Hepatocyte (in vitro differentiated cells): ENCODE measurements around the gene ATXN2. TPM values are rescaled to one million over a fixed set of nuclear protein-coding genes. Genes with fewer than 3 reads are reported as not detected.

Experiments used
- DNase-seq: peaks from one replicate; pipeline ENCODE4 v3.0.0-alpha.2; 2016; ENCODE audit warnings: low spot score
- H2AFZ ChIP-seq: fragments of 200-600 bp; sonication (generic); 2 replicates; pipeline ENCODE4 v1.6.0; 2016; ENCODE audit warnings: antibody characterized with exemption, mild to moderate bottlenecking
- H3K27ac ChIP-seq: fragments of 200-600 bp; sonication (generic); 2 replicates; pipeline ENCODE4 v1.5.1; 2016; ENCODE audit warnings: mild to moderate bottlenecking
- H3K27me3 ChIP-seq: fragments of 200-600 bp; sonication (generic); 2 replicates; pipeline ENCODE4 v1.6.1; 2016
- H3K36me3 ChIP-seq: fragments of 200-600 bp; sonication (generic); replicated peaks from 2 replicates; pipeline ENCODE4 v1.5.1; 2016; ENCODE audit warnings: low read depth; ENCODE audit not compliant: insufficient read depth
- H3K4me1 ChIP-seq: fragments of 200-600 bp; sonication (generic); 2 replicates; pipeline ENCODE4 v1.5.1; 2016; ENCODE audit warnings: mild to moderate bottlenecking, moderate library complexity; ENCODE audit not compliant: insufficient read depth
- H3K4me2 ChIP-seq: fragments of 200-600 bp; sonication (generic); 2 replicates; pipeline ENCODE4 v1.6.0; 2016
- H3K4me3 ChIP-seq: fragments of 200-600 bp; sonication (generic); 2 replicates; pipeline ENCODE4 v1.5.1; 2016; ENCODE audit warnings: mild to moderate bottlenecking
- H3K79me2 ChIP-seq: fragments of 200-600 bp; sonication (generic); 2 replicates; pipeline ENCODE4 v1.6.0; 2017; ENCODE audit warnings: mild to moderate bottlenecking
- H3K9me2 ChIP-seq: fragments of 200-600 bp; sonication (generic); replicated peaks from 2 replicates; pipeline ENCODE4 v1.6.0; 2017; ENCODE audit warnings: mild to moderate bottlenecking; ENCODE audit not compliant: insufficient read depth
- H3K9me3 ChIP-seq: fragments of 200-600 bp; sonication (generic); 2 replicates; pipeline ENCODE4 v1.5.1; 2016; ENCODE audit warnings: low read depth, mild to moderate bottlenecking
- H4K20me1 ChIP-seq: fragments of 200-600 bp; sonication (generic); 2 replicates; pipeline ENCODE4 v1.6.0; 2016; ENCODE audit warnings: mild to moderate bottlenecking; ENCODE audit not compliant: insufficient read depth, poor library complexity, severe bottlenecking
- EZH2 ChIP-seq: fragments of 200-600 bp; sonication (generic); IDR thresholded peaks from 2 replicates; pipeline ENCODE4 v1.6.1; 2016; ENCODE audit warnings: antibody characterized with exemption, mild to moderate bottlenecking, borderline replicate concordance
- EZH2phosphoT487 ChIP-seq: fragments of 200-600 bp; sonication (generic); IDR thresholded peaks from one replicate; pipeline ENCODE4 v1.6.1; 2018; ENCODE audit warnings: antibody characterized with exemption, mild to moderate bottlenecking, low read depth, moderate library complexity; ENCODE audit not compliant: unreplicated experiment, severe bottlenecking
- WGBS: methylation state at CpG from one replicate; pipeline ENCODE4 v1.1.6; 2016; ENCODE audit warnings: low lambda C conversion rate; ENCODE audit errors: missing lambda C conversion rate; 5-methylcytosine and 5-hydroxymethylcytosine counted together
- polyA plus RNA-seq: library from polyadenylated mRNA; unstranded; fragments of >200 nt; fragmentation: Nextera tagmentation; extraction: Ambion mirVana; gene quantifications from 2 replicates; pipeline ENCODE4 v1.2.1, GENCODE V29; 2016
- total RNA-seq: library from RNA; depleted of rRNA; stranded (reverse); fragments of >200 nt; gene quantifications from 2 replicates; pipeline ENCODE4 v1.2.3, GENCODE V29; 2014
- TF ChIP-seq, protein P1 (sequence below): fragments of 200-600 bp; sonication (generic); IDR thresholded peaks from 2 replicates; pipeline ENCODE4 v1.5.1; 2016; ENCODE audit warnings: antibody characterized with exemption, mild to moderate bottlenecking; ENCODE audit not compliant: poor library complexity

ATXN2 gene
- total and polyA plus RNA-seq, 2 experiments from 2014 or later, result 36.9 to 47.9 TPM

DNA sequence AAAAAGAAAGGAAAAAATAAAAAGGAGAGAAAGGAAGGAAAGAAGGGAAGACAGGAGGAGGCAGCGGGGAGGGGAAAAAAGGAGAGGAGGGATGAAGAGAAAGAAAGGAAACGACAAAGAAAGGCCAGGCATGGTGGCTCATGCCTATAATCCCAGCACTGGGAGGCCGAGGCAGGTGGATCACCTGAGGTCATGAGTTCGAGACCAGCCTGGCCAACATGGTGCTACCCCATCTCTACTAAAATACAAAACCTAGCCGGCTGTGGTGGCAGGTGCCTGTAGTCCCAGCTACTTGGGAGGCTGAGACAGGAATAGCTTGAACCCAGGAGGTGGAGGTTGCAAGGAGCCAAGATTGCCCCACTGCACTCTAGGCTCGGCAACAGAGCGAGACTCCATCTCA, 18.4 kb downstream of the ATXN2 start:
- no peaks in the 10 kb centered on the region for H3K36me3 ChIP-seq
- peaks cover 100% of the 10 kb centered on the region for H3K79me2 ChIP-seq
- 94% methylated on average over 5 of the region's 7 CpGs for WGBS
- TF ChIP-seq, protein P1, sequence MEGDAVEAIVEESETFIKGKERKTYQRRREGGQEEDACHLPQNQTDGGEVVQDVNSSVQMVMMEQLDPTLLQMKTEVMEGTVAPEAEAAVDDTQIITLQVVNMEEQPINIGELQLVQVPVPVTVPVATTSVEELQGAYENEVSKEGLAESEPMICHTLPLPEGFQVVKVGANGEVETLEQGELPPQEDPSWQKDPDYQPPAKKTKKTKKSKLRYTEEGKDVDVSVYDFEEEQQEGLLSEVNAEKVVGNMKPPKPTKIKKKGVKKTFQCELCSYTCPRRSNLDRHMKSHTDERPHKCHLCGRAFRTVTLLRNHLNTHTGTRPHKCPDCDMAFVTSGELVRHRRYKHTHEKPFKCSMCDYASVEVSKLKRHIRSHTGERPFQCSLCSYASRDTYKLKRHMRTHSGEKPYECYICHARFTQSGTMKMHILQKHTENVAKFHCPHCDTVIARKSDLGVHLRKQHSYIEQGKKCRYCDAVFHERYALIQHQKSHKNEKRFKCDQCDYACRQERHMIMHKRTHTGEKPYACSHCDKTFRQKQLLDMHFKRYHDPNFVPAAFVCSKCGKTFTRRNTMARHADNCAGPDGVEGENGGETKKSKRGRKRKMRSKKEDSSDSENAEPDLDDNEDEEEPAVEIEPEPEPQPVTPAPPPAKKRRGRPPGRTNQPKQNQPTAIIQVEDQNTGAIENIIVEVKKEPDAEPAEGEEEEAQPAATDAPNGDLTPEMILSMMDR, result no peak
- TF ChIP-seq EZH2phosphoT487, result no peak
- no peak for TF ChIP-seq EZH2
- no peaks in the 10 kb centered on the region for H3K27me3 ChIP-seq
- H3K4me1 ChIP-seq, result peaks cover 9% of the 10 kb centered on the region
- no peak overlapping the region for H2AFZ ChIP-seq
- H3K9me2 ChIP-seq, result no peaks in the 10 kb centered on the region
- peaks cover 89% of the 10 kb centered on the region for H4K20me1 ChIP-seq
- no peak overlapping the region for H3K27ac ChIP-seq
- no peak overlapping the region for H3K4me2 ChIP-seq
- no peak for DNase-seq
- no peaks in the 10 kb centered on the region for H3K9me3 ChIP-seq
- no peak overlapping the region for H3K4me3 ChIP-seq

DNA sequence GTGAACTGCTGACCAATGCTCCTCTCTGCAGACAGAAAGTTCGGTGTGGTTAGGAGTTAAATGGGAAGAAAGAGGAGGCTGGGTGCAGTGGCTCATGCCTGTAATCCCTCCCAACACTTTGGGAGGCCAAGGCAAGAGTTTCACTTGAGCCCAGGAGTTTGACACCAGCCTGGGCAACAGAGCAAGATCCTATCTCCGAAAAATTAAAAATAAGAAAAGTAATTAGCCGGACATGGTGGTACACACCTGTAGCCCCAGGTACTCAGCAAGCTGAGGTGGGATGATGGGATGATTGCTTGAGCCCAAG, 19.0 kb downstream of the ATXN2 start:
- WGBS, result 97% methylated on average over 3 of the region's 3 CpGs
- Histone ChIP-seq H3K4me2 (no peak overlapping the region), H3K9me3 (no peaks in the 10 kb centered on the region), H3K4me1 (peaks cover 9% of the 10 kb centered on the region), H3K9me2 (no peaks in the 10 kb centered on the region), H3K4me3 (no peak overlapping the region), H2AFZ (no peak overlapping the region), H4K20me1 (peaks cover 89% of the 10 kb centered on the region), H3K27ac (no peak overlapping the region), H3K79me2 (peaks cover 100% of the 10 kb centered on the region), H3K27me3 (no peaks in the 10 kb centered on the region), H3K36me3 (no peaks in the 10 kb centered on the region)
- TF ChIP-seq EZH2 (no peak), EZH2phosphoT487 (no peak)
- TF ChIP-seq, protein P1, result no peak
- DNase-seq, result no peak

DNA sequence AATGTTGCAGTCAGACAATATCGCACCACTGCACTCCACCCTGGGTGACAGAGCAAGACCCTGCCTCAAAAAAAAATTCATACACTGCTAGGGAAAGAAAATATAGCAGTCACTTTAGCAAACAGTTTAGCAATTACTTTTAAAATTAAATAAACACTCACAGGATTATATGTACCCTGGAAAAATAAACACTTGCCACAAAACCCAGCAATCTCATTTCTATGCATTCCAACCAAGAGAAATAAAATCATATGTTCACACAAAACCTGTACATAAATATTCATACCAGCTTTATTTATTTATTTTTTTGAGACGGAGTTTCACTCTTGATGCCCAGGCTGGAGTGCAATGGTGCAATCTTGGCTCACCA, 20.2 kb downstream of the ATXN2 start:
- Histone ChIP-seq H3K27me3 (no peaks in the 10 kb centered on the region), H3K36me3 (no peaks in the 10 kb centered on the region), H2AFZ (no peak overlapping the region), H3K9me3 (no peaks in the 10 kb centered on the region), H3K4me2 (no peak overlapping the region), H3K9me2 (no peaks in the 10 kb centered on the region), H3K79me2 (peaks cover 100% of the 10 kb centered on the region), H3K4me1 (peaks cover 9% of the 10 kb centered on the region), H3K27ac (peak overlapping the region; percentile 4), H3K4me3 (no peak overlapping the region), H4K20me1 (peaks cover 89% of the 10 kb centered on the region)
- WGBS, result 74% methylated on average over 2 of the region's 2 CpGs
- TF ChIP-seq EZH2phosphoT487 (no peak), EZH2 (no peak)
- TF ChIP-seq, protein P1, result no peak
- no peak for DNase-seq

DNA sequence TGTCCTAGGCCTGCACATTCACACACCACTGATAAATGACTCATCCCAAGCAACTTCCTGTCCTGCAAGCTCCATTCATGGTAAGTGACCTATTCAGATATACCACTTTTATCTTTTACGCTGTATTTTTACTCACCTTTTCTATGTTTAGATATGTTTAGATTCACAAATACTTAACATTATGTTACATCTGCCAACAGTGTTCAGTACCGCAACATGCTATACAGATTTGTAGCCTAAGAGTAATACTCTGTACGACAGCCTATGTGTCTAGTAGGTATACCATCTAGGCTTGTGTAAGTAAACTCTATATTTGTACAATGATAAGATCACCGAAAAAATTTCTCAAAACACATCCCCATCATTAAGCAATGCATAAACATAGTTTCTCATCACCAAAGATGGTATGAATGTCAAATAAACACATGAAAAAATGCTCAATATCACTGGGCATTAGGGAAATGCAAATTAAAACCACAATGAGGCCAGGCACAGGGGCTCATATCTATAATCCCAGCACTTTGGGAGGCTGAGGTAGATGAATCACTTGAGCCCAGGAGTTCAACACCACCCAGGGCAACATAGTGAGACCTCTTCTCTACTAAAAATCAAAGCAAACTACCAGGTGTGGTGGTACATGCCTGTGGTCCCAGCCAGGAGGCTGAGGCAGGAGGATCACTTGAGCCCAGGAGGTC, 20.7 kb downstream of the ATXN2 start:
- Histone ChIP-seq H3K27ac (peak overlapping the region; percentile 4), H4K20me1 (peaks cover 89% of the 10 kb centered on the region), H3K36me3 (no peaks in the 10 kb centered on the region), H3K27me3 (no peaks in the 10 kb centered on the region), H3K9me2 (no peaks in the 10 kb centered on the region), H2AFZ (no peak overlapping the region), H3K4me2 (no peak overlapping the region), H3K9me3 (no peaks in the 10 kb centered on the region), H3K4me1 (peaks cover 9% of the 10 kb centered on the region), H3K79me2 (peaks cover 100% of the 10 kb centered on the region), H3K4me3 (no peak overlapping the region)
- TF ChIP-seq EZH2 (no peak), EZH2phosphoT487 (no peak)
- TF ChIP-seq, protein P1, result no peak
- 71% methylated on average over 4 of the region's 4 CpGs for WGBS
- DNase-seq, result peak; percentile 15
